Trophoblast cell (in vitro differentiated cells and primary cell): Measurements from ENCODE around the gene MGAT3.

ENCODE experiments used
- DNase-seq, 2 donors: peaks; one replicate each; pipeline ENCODE4 v3.0.0-alpha.2; 2016
- H2AFZ ChIP-seq: 2 replicates; pipeline ENCODE4 v1.6.1; 2013; ENCODE audit warnings: low read length, moderate library complexity, mild to moderate bottlenecking; ENCODE audit not compliant: insufficient read depth, poor library complexity
- H2AK5ac ChIP-seq: 2 replicates; pipeline ENCODE4 v1.6.1; 2013; ENCODE audit warnings: mild to moderate bottlenecking, low read length
- H2BK120ac ChIP-seq: 2 replicates; pipeline ENCODE4 v1.6.1; 2013; ENCODE audit warnings: low read length, mild to moderate bottlenecking, moderate library complexity; ENCODE audit not compliant: insufficient read depth, poor library complexity
- H2BK12ac ChIP-seq: 2 replicates; pipeline ENCODE4 v1.6.1; 2013; ENCODE audit warnings: mild to moderate bottlenecking, low read length, moderate library complexity
- H2BK5ac ChIP-seq: 2 replicates; pipeline ENCODE4 v1.6.1; 2013; ENCODE audit warnings: low read length, low read depth, moderate library complexity, mild to moderate bottlenecking; ENCODE audit not compliant: poor library complexity
- H3K14ac ChIP-seq: 2 replicates; pipeline ENCODE4 v1.6.1; 2013; ENCODE audit warnings: mild to moderate bottlenecking, low read length
- H3K18ac ChIP-seq: 2 replicates; pipeline ENCODE4 v1.6.1; 2013; ENCODE audit warnings: mild to moderate bottlenecking, low read length
- H3K23ac ChIP-seq: 2 replicates; pipeline ENCODE4 v1.6.1; 2013; ENCODE audit warnings: low read length
- H3K27ac ChIP-seq: 2 replicates; pipeline ENCODE4 v1.5.1; 2013; ENCODE audit warnings: low read depth, mild to moderate bottlenecking, inconsistent platforms, low read length, moderate library complexity
- H3K27me3 ChIP-seq: 2 replicates; pipeline ENCODE4 v1.6.1; 2013; ENCODE audit warnings: inconsistent platforms, mild to moderate bottlenecking, low read length, moderate library complexity; ENCODE audit not compliant: insufficient read depth
- H3K36me3 ChIP-seq, 2 experiments: 1 replicate in 1 of 2; 2 replicates in 1 of 2; pipeline ENCODE4 v1.6.1; 2013; ENCODE audit warnings: low read length in 2 of 2, mild to moderate bottlenecking in 2 of 2, moderate library complexity in 1 of 2; ENCODE audit not compliant: insufficient read depth in 2 of 2, control insufficient read depth in 1 of 2
- H3K4ac ChIP-seq: 2 replicates; pipeline ENCODE4 v1.6.1; 2013; ENCODE audit warnings: low read depth, mild to moderate bottlenecking, low read length, moderate library complexity
- H3K4me1 ChIP-seq, 2 experiments: 1 replicate in 1 of 2; 2 replicates in 1 of 2; pipeline ENCODE4 v1.6.1; 2013; ENCODE audit warnings: low read length in 2 of 2, mild to moderate bottlenecking in 2 of 2, moderate library complexity in 1 of 2; ENCODE audit not compliant: insufficient read depth in 2 of 2, control insufficient read depth in 1 of 2
- H3K4me2 ChIP-seq: 2 replicates; pipeline ENCODE4 v1.6.1; 2013; ENCODE audit warnings: inconsistent platforms, mild to moderate bottlenecking, low read length, moderate library complexity
- H3K4me3 ChIP-seq: 2 replicates; pipeline ENCODE4 v1.5.1; 2013; ENCODE audit warnings: mild to moderate bottlenecking, low read depth, low read length, inconsistent platforms
- H3K79me1 ChIP-seq: one replicate; pipeline ENCODE4 v1.6.1; 2013; ENCODE audit warnings: low read length
- H3K79me2 ChIP-seq: 2 replicates; pipeline ENCODE4 v1.6.1; 2013; ENCODE audit warnings: low read length, mild to moderate bottlenecking; ENCODE audit not compliant: control insufficient read depth, insufficient read depth, poor library complexity
- H3K9ac ChIP-seq: 2 replicates; pipeline ENCODE4 v1.6.1; 2013; ENCODE audit warnings: mild to moderate bottlenecking, low read length
- H3K9me3 ChIP-seq: 2 replicates; pipeline ENCODE4 v1.6.1; 2013; ENCODE audit warnings: low read depth, mild to moderate bottlenecking, control low read depth, inconsistent platforms, low read length; ENCODE audit not compliant: insufficient read depth
- H4K12ac ChIP-seq: 2 replicates; pipeline ENCODE4 v1.6.1; 2013; ENCODE audit warnings: low read depth, mild to moderate bottlenecking, low read length, moderate library complexity
- H4K8ac ChIP-seq: 2 replicates; pipeline ENCODE4 v1.6.1; 2013; ENCODE audit warnings: low read depth, mild to moderate bottlenecking, low read length, moderate library complexity
- H4K91ac ChIP-seq: one replicate; pipeline ENCODE4 v1.6.1; 2013; ENCODE audit warnings: low read depth, mild to moderate bottlenecking, low read length, moderate library complexity
- WGBS: extraction: QIAGEN DNeasy Blood & Tissue Kit; methylation state at CpG from one replicate; pipeline ENCODE4 v1.1.7; 2013; ENCODE audit warnings: missing lambda C conversion rate; ENCODE audit not compliant: insufficient read length, insufficient coverage; ENCODE audit errors: extremely low coverage; 5-methylcytosine and 5-hydroxymethylcytosine counted together

Gene MGAT3

GRCh38 chr22:39430576-39431150 lies 26.1 kb upstream of the MGAT3 start:
- Histone ChIP-seq H3K27me3 (no peaks in the 10 kb centered on the region), H3K9ac (no peak overlapping the region), H3K79me1 (peaks cover 13% of the 10 kb centered on the region), H2BK120ac (no peak overlapping the region), H3K14ac (no peak overlapping the region), H4K12ac (no peak overlapping the region), H3K4me3 (no peak overlapping the region), H4K8ac (no peak overlapping the region), H3K23ac (no peak overlapping the region), H3K4me2 (no peak overlapping the region), H2BK12ac (no peak overlapping the region), H3K79me2 (peaks cover 5% of the 10 kb centered on the region), H3K4me1 (peaks cover 14 to 17% of the 10 kb centered on the region in 2 experiments), H3K18ac (no peak overlapping the region), H3K4ac (no peak overlapping the region), H3K27ac (no peak overlapping the region), H2BK5ac (no peak overlapping the region), H3K36me3 (peaks cover 24 to 30% of the 10 kb centered on the region in 2 experiments), H4K91ac (no peak overlapping the region), H2AFZ (no peak overlapping the region), H2AK5ac (no peak overlapping the region), H3K9me3 (no peaks in the 10 kb centered on the region)
- DNase-seq: no peak
- no CpG with 5 or more reads among the region's 10 CpGs for WGBS

DNA sequence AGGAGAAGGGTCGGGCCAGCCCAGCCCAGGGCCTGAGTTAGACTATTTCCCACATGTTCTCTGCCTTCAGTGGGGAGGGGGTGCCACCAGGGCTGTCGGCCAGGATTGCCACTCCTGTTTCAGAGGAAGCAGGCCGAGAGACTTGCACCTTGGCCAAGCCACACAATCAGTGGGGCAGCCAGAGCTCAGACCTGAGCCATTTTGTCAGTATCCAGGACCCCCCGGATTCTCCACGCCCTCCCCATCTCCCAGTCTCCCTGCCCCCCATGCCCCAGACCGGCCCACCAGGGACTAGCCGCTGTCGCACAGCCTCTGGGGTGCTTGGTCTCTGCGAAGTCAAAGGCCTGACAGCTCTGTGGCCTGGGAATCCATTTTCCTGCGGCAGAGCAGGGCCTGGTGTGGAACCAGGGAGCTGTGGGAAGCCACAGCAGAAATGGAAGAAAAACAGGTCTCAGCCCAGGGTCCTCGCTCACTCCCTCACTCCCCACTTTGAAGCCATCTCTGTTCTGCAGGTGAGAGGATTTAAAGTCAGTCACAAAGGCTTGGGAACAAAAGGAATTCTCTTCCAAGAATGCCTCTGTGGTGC lies 25.5 kb upstream of the MGAT3 start:
- no peak for DNase-seq
- no CpG with 5 or more reads among the region's 11 CpGs for WGBS

GRCh38 chr22:39431821-39432251 lies 25.0 kb upstream of the MGAT3 start:
- Histone ChIP-seq H3K27ac (no peak overlapping the region), H3K18ac (no peak overlapping the region), H3K4ac (no peak overlapping the region), H3K9ac (no peak overlapping the region), H3K23ac (no peak overlapping the region), H4K12ac (no peak overlapping the region), H3K27me3 (no peaks in the 10 kb centered on the region), H3K14ac (no peak overlapping the region), H2AFZ (no peak overlapping the region), H3K79me1 (peaks cover 13% of the 10 kb centered on the region), H3K4me1 (peaks cover 14 to 17% of the 10 kb centered on the region in 2 experiments), H3K4me3 (no peak overlapping the region), H2AK5ac (no peak overlapping the region), H2BK12ac (no peak overlapping the region), H4K91ac (no peak overlapping the region), H2BK120ac (no peak overlapping the region), H3K9me3 (no peaks in the 10 kb centered on the region), H3K36me3 (peaks cover 19 to 25% of the 10 kb centered on the region in 2 experiments), H3K4me2 (no peak overlapping the region), H4K8ac (no peak overlapping the region), H2BK5ac (no peak overlapping the region), H3K79me2 (peaks cover 5% of the 10 kb centered on the region)
- no CpG with 5 or more reads among the region's 8 CpGs for WGBS
- no peak for DNase-seq

More for the DNA sequence above, 25.5 kb upstream of the MGAT3 start:
- Histone ChIP-seq H3K4ac (no peak overlapping the region), H2BK120ac (no peak overlapping the region), H2AK5ac (no peak overlapping the region), H4K12ac (no peak overlapping the region), H3K18ac (no peak overlapping the region), H3K9ac (no peak overlapping the region), H4K8ac (no peak overlapping the region), H3K4me2 (no peak overlapping the region), H3K14ac (no peak overlapping the region), H3K4me1 (peaks cover 14 to 17% of the 10 kb centered on the region in 2 experiments), H3K36me3 (peaks cover 24 to 30% of the 10 kb centered on the region in 2 experiments), H4K91ac (no peak overlapping the region), H3K23ac (no peak overlapping the region), H2BK5ac (no peak overlapping the region), H3K79me2 (peaks cover 5% of the 10 kb centered on the region), H2AFZ (no peak overlapping the region), H3K4me3 (no peak overlapping the region), H3K27ac (no peak overlapping the region), H3K27me3 (no peaks in the 10 kb centered on the region), H3K79me1 (peaks cover 13% of the 10 kb centered on the region), H2BK12ac (no peak overlapping the region), H3K9me3 (no peaks in the 10 kb centered on the region)

DNA sequence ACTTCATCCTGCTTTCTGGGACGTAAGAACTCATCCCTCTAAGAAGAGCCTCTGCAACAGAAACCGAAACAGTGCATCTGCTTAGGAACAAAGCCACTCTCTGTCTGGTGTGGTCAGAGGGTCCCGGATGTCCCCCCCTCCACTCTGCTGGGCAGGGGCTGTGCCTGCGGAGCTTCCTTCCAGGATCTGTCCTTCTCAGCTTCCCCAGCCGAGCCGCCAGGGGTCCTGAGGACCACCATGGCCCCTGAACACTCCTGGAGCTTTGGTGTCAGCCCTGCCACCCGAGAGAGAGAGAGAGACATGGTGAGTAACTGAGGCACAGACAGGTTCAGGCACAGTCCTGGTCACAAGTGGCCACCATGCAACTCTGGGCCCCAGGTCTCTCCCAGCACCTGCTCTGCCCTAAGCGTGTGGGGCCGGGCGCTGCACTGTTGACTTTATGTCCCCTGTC lies 24.4 kb upstream of the MGAT3 start:
- no peak for DNase-seq
- no CpG with 5 or more reads among the region's 10 CpGs for WGBS
- no peak overlapping the region for H2AK5ac ChIP-seq

More for the DNA sequence above, 24.4 kb upstream of the MGAT3 start:
- H3K18ac ChIP-seq: no peak overlapping the region
- no peak overlapping the region for H3K9ac ChIP-seq
- peaks cover 15 to 23% of the 10 kb centered on the region in 2 experiments for H3K36me3 ChIP-seq
- no peak overlapping the region for H3K4ac ChIP-seq
- peaks cover 5% of the 10 kb centered on the region for H3K79me2 ChIP-seq
- H3K27ac ChIP-seq: no peak overlapping the region
- H4K12ac ChIP-seq: no peak overlapping the region
- no peak overlapping the region for H3K4me2 ChIP-seq
- no peak overlapping the region for H3K4me3 ChIP-seq
- H2AFZ ChIP-seq: no peak overlapping the region
- H2BK120ac ChIP-seq: no peak overlapping the region
- H3K4me1 ChIP-seq: peaks cover 15 to 19% of the 10 kb centered on the region in 2 experiments
- H3K27me3 ChIP-seq: no peaks in the 10 kb centered on the region
- H4K91ac ChIP-seq: no peak overlapping the region
- H3K79me1 ChIP-seq: peaks cover 14% of the 10 kb centered on the region
- H3K9me3 ChIP-seq: no peaks in the 10 kb centered on the region
- H3K23ac ChIP-seq: no peak overlapping the region
- H4K8ac ChIP-seq: no peak overlapping the region
- H2BK12ac ChIP-seq: no peak overlapping the region
- H2BK5ac ChIP-seq: no peak overlapping the region
- no peak overlapping the region for H3K14ac ChIP-seq
